Measurements from ENCODE around the gene GPR35.
"Not testable (repeated sequence)": the region's sequence is repeated elsewhere in the genome, so short reads cannot be mapped to it uniquely, and the experiment has no call there.

The GPR35 gene

DNA sequence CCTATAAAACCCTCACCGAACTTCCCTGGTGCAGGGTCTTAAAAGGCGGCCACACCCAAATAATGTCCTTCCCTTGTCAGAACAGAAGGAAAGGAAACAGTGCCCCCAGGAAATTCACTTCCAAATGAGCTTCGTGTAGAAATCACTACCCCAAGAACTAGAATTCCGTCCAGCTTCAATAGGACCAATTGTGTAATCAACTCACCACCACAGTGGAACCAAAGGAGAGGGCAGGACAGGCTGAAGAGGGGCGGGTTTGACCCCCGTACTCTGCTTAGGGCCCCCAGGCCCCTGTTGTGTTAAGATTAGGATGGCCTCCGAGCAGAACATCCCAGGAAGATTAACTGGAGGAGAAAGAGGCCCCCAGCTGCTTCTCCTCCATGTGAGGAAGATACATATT, 24.1 kb downstream of the GPR35 start:
- Histone ChIP-seq H3K9ac (ENCODE audit: low read length) (no peak overlapping the region), H3K36me3 (ENCODE audit: control insufficient read depth, insufficient read depth, low read length) (no peaks in the 10 kb centered on the region), H3K27me3 (ENCODE audit: control insufficient read depth, insufficient read depth, low read length) (peaks cover 37% of the 10 kb centered on the region), H3K4me1 (ENCODE audit: control insufficient read depth, insufficient read depth, low read length) (no peaks in the 10 kb centered on the region), H3K9me3 (ENCODE audit: control insufficient read depth, low read length) (no peaks in the 10 kb centered on the region), H3K4me3 (ENCODE audit: low read length) (no peak overlapping the region)

GRCh38 chr2:240650254-240650965, 25.1 kb downstream of the GPR35 start:
- no peak overlapping the region for H3K4me3 ChIP-seq (ENCODE audit: low read length)
- no peaks in the 10 kb centered on the region for H3K4me1 ChIP-seq (ENCODE audit: control insufficient read depth, insufficient read depth, low read length)
- H3K9me3 ChIP-seq (ENCODE audit: control insufficient read depth, low read length), result no peaks in the 10 kb centered on the region
- H3K9ac ChIP-seq (ENCODE audit: low read length), result no peak overlapping the region
- H3K36me3 ChIP-seq (ENCODE audit: control insufficient read depth, insufficient read depth, low read length), result no peaks in the 10 kb centered on the region
- H3K27me3 ChIP-seq (ENCODE audit: control insufficient read depth, insufficient read depth, low read length), result peaks cover 37% of the 10 kb centered on the region

GRCh38 chr2:240651185-240651584, 25.9 kb downstream of the GPR35 start:
- Histone ChIP-seq H3K4me3 (ENCODE audit: low read length) (no peak overlapping the region), H3K9me3 (ENCODE audit: control insufficient read depth, low read length) (no peaks in the 10 kb centered on the region), H3K36me3 (ENCODE audit: control insufficient read depth, insufficient read depth, low read length) (no peaks in the 10 kb centered on the region), H3K4me1 (ENCODE audit: control insufficient read depth, insufficient read depth, low read length) (no peaks in the 10 kb centered on the region), H3K27me3 (ENCODE audit: control insufficient read depth, insufficient read depth, low read length) (peaks cover 41% of the 10 kb centered on the region), H3K9ac (ENCODE audit: low read length) (no peak overlapping the region)

- peaks cover 8% of the 10 kb centered on the region for H3K27me3 ChIP-seq (ENCODE audit: control insufficient read depth, insufficient read depth, low read length)
- H3K4me1 ChIP-seq (ENCODE audit: control insufficient read depth, insufficient read depth, low read length), result no peaks in the 10 kb centered on the region
- no peak overlapping the region for H3K9ac ChIP-seq (ENCODE audit: low read length)
- H3K9me3 ChIP-seq (ENCODE audit: control insufficient read depth, low read length), result no peaks in the 10 kb centered on the region
- H3K36me3 ChIP-seq (ENCODE audit: control insufficient read depth, insufficient read depth, low read length), result no peaks in the 10 kb centered on the region
- H3K4me3 ChIP-seq (ENCODE audit: low read length), result no peak overlapping the region
Observed at GRCh38 chr2:240655931-240656886, 30.9 kb downstream of the GPR35 start.

DNA sequence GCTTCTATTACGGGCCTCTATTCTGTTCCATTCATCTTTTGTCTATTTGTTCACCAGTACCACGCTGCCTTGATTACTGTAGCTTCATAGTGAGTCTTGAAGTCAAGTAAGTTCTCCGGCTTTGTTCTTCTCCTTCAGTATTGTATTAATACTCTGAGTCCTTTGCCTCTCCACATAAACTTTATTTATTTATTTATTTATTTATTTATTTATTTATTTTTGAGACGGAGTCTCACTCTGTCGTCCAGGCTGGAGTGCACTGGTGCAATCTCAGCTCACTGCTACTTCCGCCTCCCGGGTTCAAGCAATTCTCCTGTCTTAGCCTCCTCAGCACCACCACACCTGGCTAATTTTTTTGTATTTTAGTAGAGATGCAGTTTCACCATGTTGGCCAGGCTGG, 34.6 kb downstream of the GPR35 start:
- H3K4me1 ChIP-seq (ENCODE audit: control insufficient read depth, insufficient read depth, low read length); H3K27me3 ChIP-seq (ENCODE audit: control insufficient read depth, insufficient read depth, low read length); H3K36me3 ChIP-seq (ENCODE audit: control insufficient read depth, insufficient read depth, low read length); H3K4me3 ChIP-seq (ENCODE audit: low read length); H3K9me3 ChIP-seq (ENCODE audit: control insufficient read depth, low read length); H3K9ac ChIP-seq (ENCODE audit: low read length): not testable (repeated sequence)

DNA sequence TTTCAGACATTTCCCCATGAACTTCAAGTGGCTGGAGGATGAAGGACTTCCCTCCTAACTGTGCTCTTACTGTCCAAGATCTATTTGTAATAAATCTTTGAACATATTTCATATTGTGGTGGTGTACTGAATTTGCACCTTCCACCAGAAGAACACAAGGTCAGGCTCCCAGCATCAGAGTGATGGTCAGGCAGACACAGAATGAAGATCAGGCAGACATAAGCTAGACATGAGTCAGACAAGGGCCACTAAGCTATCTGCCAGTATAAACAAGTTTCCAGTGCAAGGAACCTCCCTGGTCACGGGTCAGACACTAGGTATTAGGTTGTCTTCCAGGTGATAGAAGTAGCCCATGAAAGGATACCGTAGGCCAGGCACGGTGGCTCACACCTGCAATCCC, 37.4 kb downstream of the GPR35 start:
- H3K9ac ChIP-seq (ENCODE audit: low read length), result no peak overlapping the region
- H3K27me3 ChIP-seq (ENCODE audit: control insufficient read depth, insufficient read depth, low read length), result no peaks in the 10 kb centered on the region
- no peaks in the 10 kb centered on the region for H3K9me3 ChIP-seq (ENCODE audit: control insufficient read depth, low read length)
- no peaks in the 10 kb centered on the region for H3K36me3 ChIP-seq (ENCODE audit: control insufficient read depth, insufficient read depth, low read length)
- H3K4me1 ChIP-seq (ENCODE audit: control insufficient read depth, insufficient read depth, low read length), result no peaks in the 10 kb centered on the region
- H3K4me3 ChIP-seq (ENCODE audit: low read length), result no peak overlapping the region

- H3K27me3 ChIP-seq (ENCODE audit: control insufficient read depth, insufficient read depth, low read length), result no peaks in the 10 kb centered on the region
- H3K4me1 ChIP-seq (ENCODE audit: control insufficient read depth, insufficient read depth, low read length), result no peaks in the 10 kb centered on the region
- no peak overlapping the region for H3K9ac ChIP-seq (ENCODE audit: low read length)
- no peaks in the 10 kb centered on the region for H3K36me3 ChIP-seq (ENCODE audit: control insufficient read depth, insufficient read depth, low read length)
- H3K9me3 ChIP-seq (ENCODE audit: control insufficient read depth, low read length), result no peaks in the 10 kb centered on the region
- no peak overlapping the region for H3K4me3 ChIP-seq (ENCODE audit: low read length)
Observed at GRCh38 chr2:240663546-240664190, 38.4 kb downstream of the GPR35 start.

- Histone ChIP-seq H3K36me3 (ENCODE audit: control insufficient read depth, insufficient read depth, low read length) (no peaks in the 10 kb centered on the region), H3K27me3 (ENCODE audit: control insufficient read depth, insufficient read depth, low read length) (no peaks in the 10 kb centered on the region), H3K9ac (ENCODE audit: low read length) (no peak overlapping the region), H3K9me3 (ENCODE audit: control insufficient read depth, low read length) (no peaks in the 10 kb centered on the region), H3K4me3 (ENCODE audit: low read length) (no peak overlapping the region), H3K4me1 (ENCODE audit: control insufficient read depth, insufficient read depth, low read length) (no peaks in the 10 kb centered on the region)
Observed at GRCh38 chr2:240664622-240665021, 39.3 kb downstream of the GPR35 start.

DNA sequence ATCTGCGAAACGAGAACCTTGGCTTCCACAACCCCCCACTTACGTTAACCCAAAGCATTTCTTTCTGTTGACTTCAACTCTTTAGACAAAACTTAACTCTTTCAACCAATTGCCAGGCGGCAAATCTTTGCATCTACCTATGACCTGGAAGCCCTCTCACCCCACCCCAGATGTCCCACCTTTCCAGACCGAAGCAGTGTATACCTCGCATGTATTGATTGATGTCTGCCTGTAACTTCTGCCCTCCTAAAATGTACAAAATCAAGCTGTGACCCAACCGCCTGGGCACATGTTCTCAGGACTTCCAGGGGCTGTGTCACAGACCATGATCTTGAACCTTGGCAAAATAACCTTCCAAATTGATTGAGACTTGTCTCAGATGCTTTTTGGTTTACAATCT, 45.1 kb downstream of the GPR35 start:
- H3K9ac ChIP-seq (ENCODE audit: low read length), result no peak overlapping the region
- H3K9me3 ChIP-seq (ENCODE audit: control insufficient read depth, low read length), result no peaks in the 10 kb centered on the region
- H3K27me3 ChIP-seq (ENCODE audit: control insufficient read depth, insufficient read depth, low read length), result peaks cover 26% of the 10 kb centered on the region
- H3K36me3 ChIP-seq (ENCODE audit: control insufficient read depth, insufficient read depth, low read length), result no peaks in the 10 kb centered on the region
- no peaks in the 10 kb centered on the region for H3K4me1 ChIP-seq (ENCODE audit: control insufficient read depth, insufficient read depth, low read length)
- no peak overlapping the region for H3K4me3 ChIP-seq (ENCODE audit: low read length)

DNA sequence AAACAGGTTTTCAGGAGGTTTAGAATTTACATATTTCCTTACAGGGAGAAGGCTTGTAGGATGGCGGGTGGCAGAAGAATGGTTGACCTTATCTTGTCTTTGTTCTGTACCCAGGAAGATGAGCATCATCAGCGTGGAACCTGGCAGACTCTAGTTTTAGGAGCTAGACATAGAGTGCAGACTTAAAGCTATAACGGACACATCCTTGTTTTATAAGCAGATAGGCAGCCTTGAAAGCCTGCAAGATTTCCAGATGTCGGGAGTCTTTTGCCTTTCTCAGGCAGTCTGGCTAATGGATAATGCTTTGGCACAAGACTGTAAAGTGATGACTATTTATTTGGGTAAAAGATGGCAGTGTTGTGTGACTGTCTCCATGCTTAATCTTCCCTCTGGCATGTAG, 45.7 kb downstream of the GPR35 start:
- Histone ChIP-seq H3K4me3 (ENCODE audit: low read length) (no peak overlapping the region), H3K9me3 (ENCODE audit: control insufficient read depth, low read length) (no peaks in the 10 kb centered on the region), H3K27me3 (ENCODE audit: control insufficient read depth, insufficient read depth, low read length) (peaks cover 26% of the 10 kb centered on the region), H3K4me1 (ENCODE audit: control insufficient read depth, insufficient read depth, low read length) (no peaks in the 10 kb centered on the region), H3K9ac (ENCODE audit: low read length) (no peak overlapping the region), H3K36me3 (ENCODE audit: control insufficient read depth, insufficient read depth, low read length) (no peaks in the 10 kb centered on the region)

GRCh38 chr2:240672076-240672700, 46.9 kb downstream of the GPR35 start:
- Histone ChIP-seq H3K36me3 (ENCODE audit: control insufficient read depth, insufficient read depth, low read length) (no peaks in the 10 kb centered on the region), H3K27me3 (ENCODE audit: control insufficient read depth, insufficient read depth, low read length) (peaks cover 26% of the 10 kb centered on the region), H3K4me3 (ENCODE audit: low read length) (no peak overlapping the region), H3K9ac (ENCODE audit: low read length) (no peak overlapping the region), H3K9me3 (ENCODE audit: control insufficient read depth, low read length) (no peaks in the 10 kb centered on the region), H3K4me1 (ENCODE audit: control insufficient read depth, insufficient read depth, low read length) (no peaks in the 10 kb centered on the region)

Measured in mucosa of stomach (tissue), 1 donor.